HG02981 (cell line): ENCODE measurements around the gene SLK.

ENCODE experiments used
- ATAC-seq: cut with Tn5 transposase; IDR thresholded peaks from one replicate; pipeline ENCODE4 v1.9.1; 2021; ENCODE audit warnings: mild to moderate bottlenecking, moderate library complexity; ENCODE audit not compliant: unreplicated experiment

SLK gene

DNA sequence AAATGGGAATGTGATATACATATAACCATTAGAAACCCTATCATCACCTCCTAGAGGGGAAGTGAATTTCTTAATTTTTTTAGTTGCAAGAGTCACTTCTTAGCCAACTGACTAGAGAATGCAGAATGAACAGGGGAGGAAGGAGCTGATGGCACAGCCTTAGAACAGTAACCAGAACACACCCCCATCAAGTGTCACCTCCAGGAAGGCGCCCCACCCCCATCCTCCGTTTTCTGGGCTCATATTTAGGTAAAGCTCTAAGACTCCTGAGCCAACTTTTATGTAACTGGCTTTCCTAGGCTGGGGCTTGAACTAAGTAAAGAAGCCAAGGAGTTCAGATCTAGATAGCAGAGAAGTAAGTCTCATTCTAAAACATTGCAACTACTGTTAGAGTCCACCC lies 64.7 kb downstream of the SLK start:
- no peak for ATAC-seq

DNA sequence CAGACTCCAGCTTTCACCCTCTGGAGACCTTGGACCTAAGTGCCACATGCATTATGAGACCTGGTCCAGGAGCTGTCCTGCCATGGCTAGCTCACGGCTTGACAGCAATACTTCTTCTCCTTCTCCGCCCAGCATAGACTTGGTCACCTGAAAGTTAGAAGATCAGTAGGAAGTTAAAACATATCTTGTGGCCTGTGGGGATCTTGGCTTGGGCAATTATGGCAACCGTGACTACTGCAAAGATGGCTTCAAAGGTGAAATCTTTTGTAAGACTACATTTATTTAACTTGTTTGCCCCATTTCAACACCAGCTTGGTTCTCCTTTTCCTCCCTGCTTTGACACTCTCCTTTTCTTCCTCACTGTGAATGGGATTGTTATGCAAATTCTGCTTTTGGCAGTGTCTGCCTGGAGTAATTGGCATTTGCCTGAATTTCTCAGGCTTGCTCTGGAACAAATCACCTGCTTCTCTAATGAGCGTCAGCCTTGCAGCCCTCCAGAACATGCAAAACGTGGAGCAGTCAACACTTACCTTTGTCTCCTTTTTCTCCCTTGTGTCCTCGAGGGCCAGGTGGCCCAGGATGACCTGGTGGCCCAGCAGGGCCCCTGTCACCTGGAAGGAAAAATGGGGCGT lies 65.3 kb downstream of the SLK start:
- no peak for ATAC-seq

- ATAC-seq, result no peak
These were observed 66.5 kb downstream of the SLK start for GRCh38 chr10:104033401-104033930.

DNA sequence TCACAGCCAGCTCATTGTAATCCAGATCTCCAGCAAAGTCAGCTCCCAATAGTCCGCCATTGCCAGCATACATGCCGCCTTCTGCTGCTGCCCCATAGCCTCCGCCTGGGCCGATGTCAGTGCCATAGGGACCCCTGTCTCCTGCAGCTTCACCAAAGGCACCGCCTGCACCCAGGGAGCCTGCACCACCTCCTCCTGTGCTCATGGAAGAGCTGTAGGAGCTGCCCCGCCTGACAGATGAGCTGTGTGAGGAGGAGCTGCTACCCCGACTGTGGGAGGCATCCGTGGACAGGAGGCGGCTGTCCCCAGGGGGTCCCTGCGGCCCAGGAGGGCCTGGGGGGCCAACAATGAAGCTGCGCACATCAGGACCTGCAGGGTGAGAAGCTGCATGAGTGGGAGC lies 67.0 kb downstream of the SLK start:
- no peak for ATAC-seq

DNA sequence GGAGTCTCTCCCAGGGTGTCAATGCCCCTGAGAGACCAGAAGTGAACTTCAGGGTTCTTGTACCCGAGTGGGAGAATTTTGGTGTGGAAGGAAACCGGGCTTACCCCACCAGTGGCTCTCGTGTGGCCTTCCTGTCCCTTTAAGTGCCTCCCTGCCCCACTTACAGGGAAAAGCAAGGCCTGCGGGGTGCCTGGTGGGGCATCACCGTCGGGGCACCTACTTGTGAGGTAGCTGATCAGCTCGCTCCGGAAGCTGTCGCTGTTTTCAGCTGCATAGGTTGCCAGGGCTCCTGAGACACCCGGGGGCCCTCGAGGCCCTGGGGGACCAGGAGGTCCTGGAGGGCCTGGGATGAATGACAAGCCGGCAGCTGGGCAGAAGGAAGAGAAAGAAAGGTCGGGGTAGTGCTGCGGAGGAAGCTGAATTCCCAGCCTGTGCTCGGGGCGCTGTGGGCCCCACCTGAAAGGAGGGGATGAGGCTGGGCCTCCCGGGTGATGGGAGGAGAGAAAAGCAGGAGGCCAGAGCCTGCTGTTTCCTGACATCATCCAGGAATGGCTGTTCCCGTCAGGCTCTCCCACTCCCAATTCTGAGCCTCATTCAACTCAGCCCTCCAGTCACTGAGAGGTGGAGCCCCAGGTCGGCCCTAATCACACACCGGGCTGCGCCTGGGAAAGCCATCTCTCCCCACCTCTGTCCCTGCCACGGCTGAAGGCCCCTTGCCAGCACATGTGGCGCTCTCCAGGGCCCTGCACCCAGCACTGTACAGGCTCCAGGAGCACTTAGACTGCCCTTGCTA lies 67.7 kb downstream of the SLK start:
- no peak for ATAC-seq

- ATAC-seq, result no peak
These were observed 68.5 kb downstream of the SLK start for GRCh38 chr10:104035194-104036068.

DNA sequence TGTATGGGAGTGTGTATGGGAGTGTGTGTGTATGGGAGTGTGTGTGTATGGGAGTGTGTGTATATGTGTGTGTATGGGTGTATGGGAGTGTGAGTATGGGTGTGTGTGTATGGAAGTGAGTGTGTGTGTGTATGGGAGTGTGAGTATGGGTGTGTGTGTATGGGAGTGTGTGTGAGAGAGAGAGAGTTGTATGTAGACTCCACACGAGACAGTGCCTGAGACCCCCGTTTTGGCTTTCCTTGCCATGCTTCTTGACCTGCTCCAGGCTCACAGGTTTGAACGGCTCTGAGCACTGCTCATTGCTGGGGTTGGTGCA lies 69.1 kb downstream of the SLK start:
- ATAC-seq, result no peak

- no peak for ATAC-seq
These were observed 69.7 kb downstream of the SLK start for GRCh38 chr10:104036518-104037260.

GRCh38 chr10:104037261-104037951 lies 70.5 kb downstream of the SLK start:
- no peak for ATAC-seq

- no peak for ATAC-seq
These were observed 71.6 kb downstream of the SLK start for GRCh38 chr10:104038537-104038936.

GRCh38 chr10:104038958-104039752 lies 72.2 kb downstream of the SLK start:
- ATAC-seq, result no peak

- ATAC-seq, result no peak
These were observed 73.4 kb downstream of the SLK start for GRCh38 chr10:104040382-104040781.

DNA sequence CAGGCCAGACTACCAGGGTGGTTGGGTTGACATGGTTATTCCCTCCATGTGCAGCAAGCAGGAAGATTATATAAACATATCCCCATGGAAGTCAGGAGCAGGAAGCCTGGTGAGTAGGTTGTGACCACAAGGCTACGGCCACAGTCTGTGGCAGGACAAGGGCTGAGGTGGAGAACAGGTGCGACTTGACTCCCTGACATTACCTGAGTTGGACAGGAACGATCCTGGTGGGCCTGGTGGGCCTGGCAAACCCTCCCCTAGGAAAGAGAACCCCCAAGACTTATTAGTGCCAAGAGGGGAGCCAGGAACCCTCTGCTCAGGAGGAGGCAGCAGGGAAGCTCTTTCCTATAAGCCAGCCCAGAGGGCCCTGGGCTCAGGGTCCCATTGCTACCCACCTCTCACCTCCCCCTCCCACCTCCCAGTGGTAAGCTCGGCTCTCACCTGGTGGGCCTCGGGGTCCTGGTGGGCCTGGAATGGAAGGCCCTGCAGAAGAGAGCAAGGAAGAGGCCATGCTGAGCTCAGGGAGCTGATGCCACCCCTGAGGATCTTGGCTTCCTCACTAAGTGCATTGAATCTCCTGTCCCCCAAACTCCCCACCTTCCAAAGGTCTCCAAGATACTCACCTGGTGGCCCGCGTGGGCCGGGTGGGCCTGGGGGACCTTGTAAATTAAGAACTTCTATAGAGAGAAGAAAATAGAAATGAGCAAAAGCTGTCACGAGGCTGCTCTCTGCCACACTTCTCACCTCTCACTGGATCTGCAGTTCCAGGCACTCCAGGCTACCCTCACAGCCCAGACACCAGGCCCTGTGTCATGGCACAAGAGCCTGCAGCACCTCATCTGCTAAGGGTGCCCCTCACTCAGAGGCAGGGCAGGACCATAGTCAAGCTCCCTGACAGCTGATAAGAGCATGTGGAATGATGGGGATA lies 74.2 kb downstream of the SLK start:
- no peak for ATAC-seq

DNA sequence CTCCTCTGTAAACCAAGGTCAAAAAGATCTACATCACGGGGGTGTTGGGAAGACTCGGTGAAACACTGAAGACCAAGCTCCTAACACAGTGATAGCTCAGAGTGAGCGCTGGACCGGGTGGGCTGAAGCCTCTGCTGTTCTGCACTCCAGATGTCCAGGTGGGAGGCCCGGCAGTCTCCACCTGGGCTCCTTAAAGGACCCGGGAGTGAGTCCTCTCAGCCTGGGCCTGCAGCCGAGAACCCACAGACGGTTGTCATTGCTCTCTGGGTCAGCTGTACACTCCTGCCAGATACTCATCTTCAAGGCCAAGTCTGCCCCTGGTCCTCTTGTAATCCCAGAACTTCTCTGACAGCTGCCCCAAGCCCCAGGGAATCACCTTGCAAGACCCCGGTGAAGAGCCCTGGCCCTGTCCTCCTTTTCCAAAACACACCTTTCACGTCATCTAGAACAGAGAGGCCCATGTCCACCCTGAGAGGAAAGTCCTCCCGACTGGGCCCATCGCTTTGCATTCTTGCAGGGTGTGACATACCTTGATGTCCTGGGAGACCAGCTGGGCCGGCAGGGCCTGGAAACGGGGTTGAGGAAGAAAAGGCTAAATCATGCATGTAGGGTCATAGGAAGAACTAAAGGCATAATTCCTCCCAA lies 75.1 kb downstream of the SLK start:
- ATAC-seq, result no peak

GRCh38 chr10:104043185-104043830 lies 76.4 kb downstream of the SLK start:
- no peak for ATAC-seq

DNA sequence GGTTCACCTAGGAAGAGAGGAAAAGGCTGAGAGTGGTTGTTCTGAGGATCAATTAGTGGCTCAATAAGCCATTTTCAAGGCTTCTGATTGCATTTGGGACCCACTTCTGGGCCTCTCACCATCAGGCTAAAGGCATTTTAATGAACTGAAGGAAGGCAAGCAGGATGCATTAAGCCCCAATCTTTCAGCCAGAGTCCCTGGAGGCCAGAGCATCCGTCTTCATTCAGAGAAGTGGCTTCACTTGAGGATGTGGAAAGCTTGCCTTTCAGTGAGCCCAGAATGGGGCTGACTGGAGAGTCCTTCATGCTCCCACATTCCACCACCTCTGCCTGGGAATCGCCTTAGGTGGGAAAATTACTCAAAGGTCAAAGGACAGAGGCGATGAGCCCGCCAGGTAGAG lies 76.9 kb downstream of the SLK start:
- no peak for ATAC-seq
